Liver (tissue), 3 donors: ENCODE data around the gene PGS1.

Source experiments
- EGR1 ChIP-seq, 2 donors: IDR thresholded peaks; 2 replicates each; pipeline ENCODE4 v1.6.1; 2016 to 2018; ENCODE audit warnings: antibody characterized with exemption in 2 of 2, low read depth in 2 of 2
- GABPA ChIP-seq, 2 donors: IDR thresholded peaks in 1 of 2; conservative IDR thresholded peaks in 1 of 2; 2 replicates each; pipeline ENCODE4 v1.6.1; 2016; ENCODE audit warnings: antibody characterized with exemption in 2 of 2, mild to moderate bottlenecking in 1 of 2, moderate library complexity in 1 of 2
- HNF4A ChIP-seq, 2 donors: conservative IDR thresholded peaks; 2 replicates each; pipeline ENCODE4 v1.6.1; 2016; ENCODE audit warnings: antibody characterized with exemption in 2 of 2, mild to moderate bottlenecking in 2 of 2
- NR2F2 ChIP-seq: IDR thresholded peaks from 2 replicates; pipeline ENCODE4 v1.6.1; 2016; ENCODE audit warnings: antibody characterized with exemption
- RAD21 ChIP-seq, 2 donors: IDR thresholded peaks; 2 replicates each; pipeline ENCODE4 v1.6.1; 2016; ENCODE audit warnings: antibody characterized with exemption in 2 of 2, mild to moderate bottlenecking in 2 of 2
- SP1 ChIP-seq: IDR thresholded peaks from 2 replicates; pipeline ENCODE4 v1.6.1; 2018; ENCODE audit warnings: antibody characterized with exemption, mild to moderate bottlenecking
- TAF1 ChIP-seq: conservative IDR thresholded peaks from 2 replicates; pipeline ENCODE4 v1.6.1; 2016; ENCODE audit warnings: antibody characterized with exemption, mild to moderate bottlenecking
- YY1 ChIP-seq: IDR thresholded peaks from 2 replicates; pipeline ENCODE4 v1.6.1; 2016; ENCODE audit warnings: antibody characterized with exemption, mild to moderate bottlenecking
- TF ChIP-seq, protein P1 (sequence below): fragments of 150-350 bp; IDR thresholded peaks from 2 replicates; pipeline ENCODE4 v1.5.1; 2017; ENCODE audit warnings: improper control_type of control experiment, low read depth, low read length; ENCODE audit not compliant: missing input control
- TF ChIP-seq, protein P2 (sequence below): IDR thresholded peaks from 2 replicates; pipeline ENCODE4 v1.6.1; 2016; ENCODE audit warnings: antibody characterized with exemption, mild to moderate bottlenecking
- TF ChIP-seq, protein P3 (sequence below): IDR thresholded peaks from 2 replicates; pipeline ENCODE4 v1.6.1; 2016; ENCODE audit warnings: antibody characterized with exemption
- TF ChIP-seq, protein P4 (sequence below): IDR thresholded peaks from 2 replicates; pipeline ENCODE4 v1.6.1; 2016; ENCODE audit warnings: antibody characterized with exemption
- TF ChIP-seq, protein P5 (sequence below): IDR thresholded peaks from 2 replicates; pipeline ENCODE4 v1.6.1; 2016; ENCODE audit warnings: antibody characterized with exemption
- donor health status: healthy.
- donor health status: healthy.

DNA sequence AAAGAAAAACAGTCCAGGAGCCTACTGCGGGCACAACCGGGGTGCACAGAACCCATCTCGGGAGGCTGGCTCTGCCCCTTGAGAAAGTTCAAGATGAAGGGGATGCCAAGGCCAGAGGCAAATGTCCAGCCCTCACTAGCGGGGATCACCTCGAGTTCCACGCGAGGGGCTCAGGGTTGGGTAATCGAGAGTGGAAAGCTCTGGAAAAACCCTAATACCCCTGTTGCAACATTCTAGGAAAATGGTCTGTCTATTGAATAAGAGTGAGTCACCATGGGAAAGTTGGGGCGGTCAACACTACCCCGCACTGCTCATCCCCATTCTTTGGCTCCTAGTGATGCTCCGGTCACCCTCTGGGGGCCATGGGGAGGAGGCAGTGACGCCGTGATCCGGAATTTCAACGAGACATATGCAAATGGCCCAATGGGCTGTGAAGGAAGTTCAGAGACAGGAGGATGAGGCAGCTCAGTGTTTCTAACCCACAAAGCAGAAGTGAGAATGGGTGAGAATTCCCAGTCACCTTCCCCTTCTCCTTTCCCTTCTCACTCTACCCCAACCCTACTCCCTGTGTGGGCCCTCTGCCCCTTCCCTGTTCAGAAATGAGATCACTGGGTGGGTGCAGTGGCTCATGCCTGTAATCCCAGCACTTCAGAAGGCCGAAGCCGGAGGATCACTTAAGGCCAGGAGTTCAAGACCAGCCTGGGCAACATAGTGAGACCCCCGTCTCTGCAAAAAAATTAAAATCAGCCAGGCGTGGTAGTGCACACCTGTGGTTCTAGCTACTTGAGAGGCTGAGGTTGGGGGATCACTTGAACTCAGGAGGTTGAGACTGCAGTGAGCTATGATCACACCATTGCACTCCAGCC is 41.0 kb upstream of the PGS1 start:
- TF ChIP-seq, protein P1, sequence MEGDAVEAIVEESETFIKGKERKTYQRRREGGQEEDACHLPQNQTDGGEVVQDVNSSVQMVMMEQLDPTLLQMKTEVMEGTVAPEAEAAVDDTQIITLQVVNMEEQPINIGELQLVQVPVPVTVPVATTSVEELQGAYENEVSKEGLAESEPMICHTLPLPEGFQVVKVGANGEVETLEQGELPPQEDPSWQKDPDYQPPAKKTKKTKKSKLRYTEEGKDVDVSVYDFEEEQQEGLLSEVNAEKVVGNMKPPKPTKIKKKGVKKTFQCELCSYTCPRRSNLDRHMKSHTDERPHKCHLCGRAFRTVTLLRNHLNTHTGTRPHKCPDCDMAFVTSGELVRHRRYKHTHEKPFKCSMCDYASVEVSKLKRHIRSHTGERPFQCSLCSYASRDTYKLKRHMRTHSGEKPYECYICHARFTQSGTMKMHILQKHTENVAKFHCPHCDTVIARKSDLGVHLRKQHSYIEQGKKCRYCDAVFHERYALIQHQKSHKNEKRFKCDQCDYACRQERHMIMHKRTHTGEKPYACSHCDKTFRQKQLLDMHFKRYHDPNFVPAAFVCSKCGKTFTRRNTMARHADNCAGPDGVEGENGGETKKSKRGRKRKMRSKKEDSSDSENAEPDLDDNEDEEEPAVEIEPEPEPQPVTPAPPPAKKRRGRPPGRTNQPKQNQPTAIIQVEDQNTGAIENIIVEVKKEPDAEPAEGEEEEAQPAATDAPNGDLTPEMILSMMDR, result no peak
- TF ChIP-seq, protein P2, sequence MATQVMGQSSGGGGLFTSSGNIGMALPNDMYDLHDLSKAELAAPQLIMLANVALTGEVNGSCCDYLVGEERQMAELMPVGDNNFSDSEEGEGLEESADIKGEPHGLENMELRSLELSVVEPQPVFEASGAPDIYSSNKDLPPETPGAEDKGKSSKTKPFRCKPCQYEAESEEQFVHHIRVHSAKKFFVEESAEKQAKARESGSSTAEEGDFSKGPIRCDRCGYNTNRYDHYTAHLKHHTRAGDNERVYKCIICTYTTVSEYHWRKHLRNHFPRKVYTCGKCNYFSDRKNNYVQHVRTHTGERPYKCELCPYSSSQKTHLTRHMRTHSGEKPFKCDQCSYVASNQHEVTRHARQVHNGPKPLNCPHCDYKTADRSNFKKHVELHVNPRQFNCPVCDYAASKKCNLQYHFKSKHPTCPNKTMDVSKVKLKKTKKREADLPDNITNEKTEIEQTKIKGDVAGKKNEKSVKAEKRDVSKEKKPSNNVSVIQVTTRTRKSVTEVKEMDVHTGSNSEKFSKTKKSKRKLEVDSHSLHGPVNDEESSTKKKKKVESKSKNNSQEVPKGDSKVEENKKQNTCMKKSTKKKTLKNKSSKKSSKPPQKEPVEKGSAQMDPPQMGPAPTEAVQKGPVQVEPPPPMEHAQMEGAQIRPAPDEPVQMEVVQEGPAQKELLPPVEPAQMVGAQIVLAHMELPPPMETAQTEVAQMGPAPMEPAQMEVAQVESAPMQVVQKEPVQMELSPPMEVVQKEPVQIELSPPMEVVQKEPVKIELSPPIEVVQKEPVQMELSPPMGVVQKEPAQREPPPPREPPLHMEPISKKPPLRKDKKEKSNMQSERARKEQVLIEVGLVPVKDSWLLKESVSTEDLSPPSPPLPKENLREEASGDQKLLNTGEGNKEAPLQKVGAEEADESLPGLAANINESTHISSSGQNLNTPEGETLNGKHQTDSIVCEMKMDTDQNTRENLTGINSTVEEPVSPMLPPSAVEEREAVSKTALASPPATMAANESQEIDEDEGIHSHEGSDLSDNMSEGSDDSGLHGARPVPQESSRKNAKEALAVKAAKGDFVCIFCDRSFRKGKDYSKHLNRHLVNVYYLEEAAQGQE, result no peak
- TF ChIP-seq, protein P3, sequence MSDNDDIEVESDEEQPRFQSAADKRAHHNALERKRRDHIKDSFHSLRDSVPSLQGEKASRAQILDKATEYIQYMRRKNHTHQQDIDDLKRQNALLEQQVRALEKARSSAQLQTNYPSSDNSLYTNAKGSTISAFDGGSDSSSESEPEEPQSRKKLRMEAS, result no peak
- TF ChIP-seq GABPA (IDR thresholded peaks at IDR 0.05 in 1 of 2, conservative IDR thresholded peaks at IDR 0.05 in 1 of 2) (no peak), TAF1 (no peak), RAD21 (IDR thresholded peaks at IDR 0.05) (no peak), EGR1 (IDR thresholded peaks at IDR 0.05; ENCODE audit: low read depth in 2 of 2) (no peak), NR2F2 (no peak), HNF4A (conservative IDR thresholded peaks at IDR 0.05) (no peak), SP1 (no peak), YY1 (no peak)
- TF ChIP-seq, protein P4, sequence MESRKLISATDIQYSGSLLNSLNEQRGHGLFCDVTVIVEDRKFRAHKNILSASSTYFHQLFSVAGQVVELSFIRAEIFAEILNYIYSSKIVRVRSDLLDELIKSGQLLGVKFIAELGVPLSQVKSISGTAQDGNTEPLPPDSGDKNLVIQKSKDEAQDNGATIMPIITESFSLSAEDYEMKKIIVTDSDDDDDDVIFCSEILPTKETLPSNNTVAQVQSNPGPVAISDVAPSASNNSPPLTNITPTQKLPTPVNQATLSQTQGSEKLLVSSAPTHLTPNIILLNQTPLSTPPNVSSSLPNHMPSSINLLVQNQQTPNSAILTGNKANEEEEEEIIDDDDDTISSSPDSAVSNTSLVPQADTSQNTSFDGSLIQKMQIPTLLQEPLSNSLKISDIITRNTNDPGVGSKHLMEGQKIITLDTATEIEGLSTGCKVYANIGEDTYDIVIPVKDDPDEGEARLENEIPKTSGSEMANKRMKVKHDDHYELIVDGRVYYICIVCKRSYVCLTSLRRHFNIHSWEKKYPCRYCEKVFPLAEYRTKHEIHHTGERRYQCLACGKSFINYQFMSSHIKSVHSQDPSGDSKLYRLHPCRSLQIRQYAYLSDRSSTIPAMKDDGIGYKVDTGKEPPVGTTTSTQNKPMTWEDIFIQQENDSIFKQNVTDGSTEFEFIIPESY, result no peak
- TF ChIP-seq, protein P5, sequence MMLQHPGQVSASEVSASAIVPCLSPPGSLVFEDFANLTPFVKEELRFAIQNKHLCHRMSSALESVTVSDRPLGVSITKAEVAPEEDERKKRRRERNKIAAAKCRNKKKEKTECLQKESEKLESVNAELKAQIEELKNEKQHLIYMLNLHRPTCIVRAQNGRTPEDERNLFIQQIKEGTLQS, result no peak
